HG02623 (cell line): Measurements from ENCODE around the gene CDH5.

Source experiments
- ATAC-seq: cut with Tn5 transposase; IDR thresholded peaks from one replicate; pipeline ENCODE4 v1.9.1; 2021; ENCODE audit warnings: moderate library complexity; ENCODE audit not compliant: unreplicated experiment

The CDH5 gene

DNA sequence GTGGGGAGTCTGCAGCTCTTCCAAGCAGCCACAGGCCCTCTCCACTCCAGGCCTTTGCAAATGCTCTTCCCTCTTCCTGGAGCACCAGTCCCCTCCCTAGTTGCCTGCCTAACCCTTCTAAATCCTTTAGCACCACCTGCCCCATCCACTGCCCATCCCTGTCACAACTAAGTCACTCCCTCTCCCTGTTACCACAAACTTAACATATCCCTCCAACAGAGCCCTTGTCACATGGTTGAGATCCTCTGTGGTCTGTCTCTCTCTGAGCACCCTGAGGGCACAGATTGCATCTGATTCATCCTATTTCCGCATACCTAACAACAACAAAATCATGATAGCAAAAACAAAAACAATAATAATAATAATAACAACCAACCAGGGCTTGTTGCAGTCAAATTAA is 49.6 kb downstream of the CDH5 start:
- no peak for ATAC-seq

DNA sequence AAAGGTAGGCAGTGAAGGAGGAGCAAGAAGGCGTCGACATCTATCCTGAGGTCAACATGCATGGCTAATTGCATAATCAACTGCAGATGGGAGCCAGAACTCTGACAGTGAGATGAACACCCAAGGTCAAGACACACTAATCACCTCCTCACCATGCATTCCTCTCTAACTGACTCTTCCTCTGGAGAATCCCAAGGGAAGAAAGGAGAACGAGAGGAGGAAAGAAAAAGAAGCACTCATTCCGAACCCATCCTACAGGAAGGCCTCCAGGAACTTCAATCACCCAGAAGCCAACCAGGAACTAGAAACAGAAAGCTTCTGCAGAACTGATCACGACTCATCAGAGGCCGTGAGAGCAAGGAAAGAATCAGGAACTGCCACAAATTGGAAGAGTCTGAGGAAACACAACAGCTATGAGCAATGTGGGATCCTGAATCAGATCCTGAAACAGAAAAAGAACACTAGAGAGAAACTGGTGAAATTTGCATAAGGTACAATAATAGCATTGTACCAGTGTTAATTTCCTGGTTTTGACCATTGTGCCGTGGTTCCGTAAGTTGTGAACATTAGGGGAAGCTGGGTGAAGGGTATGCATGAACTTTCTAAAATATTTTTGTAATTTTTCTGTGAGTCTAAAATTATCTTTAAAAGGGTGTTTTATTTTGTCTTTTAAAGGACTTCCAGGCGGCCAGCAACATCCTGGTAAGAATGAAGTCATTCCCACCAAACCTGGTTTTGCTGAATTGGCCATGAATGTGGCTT is 50.6 kb downstream of the CDH5 start:
- ATAC-seq = no peak

GRCh38 chr16:66418165-66418962 is 51.9 kb downstream of the CDH5 start:
- no peak for ATAC-seq

DNA sequence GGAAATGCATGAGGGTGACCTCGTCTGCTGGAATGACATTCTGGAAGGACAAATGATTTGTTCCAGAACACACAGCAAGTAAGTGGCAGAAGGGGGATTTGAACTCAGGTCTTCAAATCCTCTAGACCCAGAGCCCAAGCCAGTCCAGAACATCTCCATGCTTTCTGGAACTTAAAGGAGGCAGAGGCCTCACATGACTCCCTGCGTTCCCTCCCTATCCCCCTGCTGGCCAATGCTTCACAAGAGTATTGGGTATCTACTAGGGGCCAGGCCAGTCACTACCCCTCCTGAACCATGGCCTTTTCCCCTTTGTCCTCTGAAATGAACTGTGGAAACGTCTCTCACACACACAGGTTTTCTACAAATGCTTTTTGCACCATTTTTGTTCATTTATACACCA is 53.0 kb downstream of the CDH5 start:
- no peak for ATAC-seq

- no peak for ATAC-seq
Measured at GRCh38 chr16:66420396-66420795, 53.9 kb downstream of the CDH5 start.

- ATAC-seq = no peak
Measured at GRCh38 chr16:66421891-66422290, 55.4 kb downstream of the CDH5 start.

- ATAC-seq = no peak
Measured at GRCh38 chr16:66422366-66422765, 55.9 kb downstream of the CDH5 start.

GRCh38 chr16:66423177-66423576 is 56.7 kb downstream of the CDH5 start:
- no peak for ATAC-seq

DNA sequence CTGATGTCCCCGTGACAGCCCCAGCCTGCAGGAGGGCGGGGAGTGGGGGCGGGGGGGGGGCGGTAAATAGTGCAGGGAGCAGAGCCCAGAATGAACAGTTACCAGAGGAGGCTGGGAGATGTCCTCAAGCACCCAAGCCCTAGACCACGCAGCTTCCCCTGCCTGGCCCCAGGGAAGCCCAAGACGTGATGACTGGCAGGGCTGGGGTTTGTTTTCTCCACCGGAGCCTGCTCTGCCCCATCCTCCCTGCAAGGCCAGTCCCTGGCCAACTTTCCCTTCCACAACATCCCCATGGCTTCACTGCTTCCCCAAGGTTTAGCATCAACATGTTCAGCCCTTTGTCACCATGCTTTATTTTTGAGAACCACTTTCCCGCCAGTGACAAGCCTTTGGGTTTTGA is 59.2 kb downstream of the CDH5 start:
- ATAC-seq = no peak

DNA sequence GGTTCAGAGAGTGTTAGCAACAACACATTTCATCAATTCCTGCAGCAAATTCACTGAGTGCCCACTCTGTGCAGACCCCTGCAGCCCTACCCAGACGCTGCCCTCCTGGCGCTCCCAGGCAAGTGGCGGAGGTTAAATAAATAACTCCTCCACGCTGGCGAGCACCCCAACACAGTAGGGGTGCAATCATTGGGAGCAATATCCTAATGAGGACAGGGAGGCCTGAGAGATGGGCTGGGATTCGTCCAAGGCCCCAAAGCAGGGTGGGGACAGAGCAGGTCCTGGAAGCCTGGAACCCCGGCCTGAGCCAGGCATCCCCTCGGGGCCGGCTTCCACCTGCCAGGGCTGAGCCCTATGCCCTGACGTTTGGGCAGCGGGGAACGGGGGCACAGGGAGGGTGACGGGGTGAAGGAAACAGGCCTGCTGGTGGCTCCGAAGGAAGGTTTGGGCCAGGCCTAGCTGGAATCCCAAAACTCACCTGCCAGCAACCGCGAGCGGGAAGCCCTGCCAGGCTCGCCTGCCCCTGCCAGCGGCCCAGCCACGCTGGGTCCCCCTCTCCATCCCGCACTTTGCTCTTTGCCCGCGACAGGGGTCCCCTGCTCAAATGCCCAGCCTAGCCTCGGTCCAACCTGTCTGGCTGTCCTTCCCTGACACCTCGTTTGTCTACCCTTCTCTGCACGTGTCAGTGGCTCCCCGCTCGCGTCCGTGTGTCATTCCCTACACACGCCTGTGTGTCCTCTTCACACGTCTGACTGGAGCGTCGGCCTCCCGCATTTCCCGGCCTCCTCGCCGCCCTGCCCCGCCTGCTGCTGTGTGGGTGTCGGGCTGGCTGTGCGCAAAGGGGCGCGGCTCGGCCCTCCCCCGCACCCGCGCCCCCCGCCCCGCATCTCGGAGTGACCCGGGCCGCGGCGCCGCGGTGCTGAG is 59.9 kb downstream of the CDH5 start:
- ATAC-seq = no peak

- ATAC-seq = no peak
Measured at GRCh38 chr16:66427036-66427860, 60.8 kb downstream of the CDH5 start, which contains the start of gene BEAN1. BEAN1 (plus strand) TSS chr16:66427295; CDS start chr16:66437677, 10,382 bp downstream.

- ATAC-seq = no peak
Measured at GRCh38 chr16:66427871-66428681, 61.6 kb downstream of the CDH5 start.

DNA sequence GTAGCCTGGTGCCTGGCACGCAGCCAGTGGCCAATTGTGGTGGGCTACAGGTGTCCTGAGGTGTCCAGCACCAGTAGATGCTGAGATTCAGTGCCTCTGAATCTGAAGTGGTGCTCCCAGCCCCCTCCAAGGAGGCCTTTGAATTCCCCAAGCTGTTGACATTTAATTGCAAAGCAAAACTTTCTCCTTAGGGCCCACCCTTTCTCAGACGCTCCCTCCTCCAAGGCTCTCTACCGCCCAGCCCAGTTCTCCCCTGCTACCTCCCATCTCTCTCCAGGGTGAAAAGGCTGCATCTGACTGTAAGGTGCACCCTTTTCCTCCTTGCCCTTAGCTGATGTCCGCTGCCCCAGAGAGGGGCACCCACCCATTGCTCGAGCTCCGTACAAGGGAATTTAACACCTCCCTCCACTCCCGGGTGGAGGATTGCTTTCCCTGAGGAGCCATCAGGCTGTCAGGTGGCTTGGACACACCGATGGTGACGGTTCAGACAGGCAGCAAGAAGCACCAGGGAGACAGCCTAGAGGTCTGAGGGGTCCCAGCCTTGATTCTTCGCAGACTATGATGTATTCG is 62.3 kb downstream of the CDH5 start:
- ATAC-seq = no peak

- no peak for ATAC-seq
Measured at GRCh38 chr16:66429290-66429962, 62.9 kb downstream of the CDH5 start.

DNA sequence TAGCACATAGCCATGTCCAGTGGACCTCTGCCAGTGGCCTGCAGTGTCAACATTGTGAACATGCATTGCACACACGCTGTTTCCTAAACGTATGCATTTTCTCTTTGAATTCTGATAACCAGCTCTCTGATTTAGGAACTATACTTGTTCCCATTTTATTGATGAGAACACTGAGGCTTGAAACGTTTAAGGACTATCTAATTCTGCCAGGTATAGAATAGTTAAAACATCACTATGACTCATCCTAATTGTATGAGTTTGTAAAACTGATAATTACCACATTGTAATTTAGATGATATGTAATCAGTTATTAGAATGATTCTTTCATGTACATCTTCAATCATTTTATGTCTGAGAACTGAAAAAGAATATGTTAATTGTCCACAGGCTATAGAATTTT is 63.7 kb downstream of the CDH5 start:
- no peak for ATAC-seq

DNA sequence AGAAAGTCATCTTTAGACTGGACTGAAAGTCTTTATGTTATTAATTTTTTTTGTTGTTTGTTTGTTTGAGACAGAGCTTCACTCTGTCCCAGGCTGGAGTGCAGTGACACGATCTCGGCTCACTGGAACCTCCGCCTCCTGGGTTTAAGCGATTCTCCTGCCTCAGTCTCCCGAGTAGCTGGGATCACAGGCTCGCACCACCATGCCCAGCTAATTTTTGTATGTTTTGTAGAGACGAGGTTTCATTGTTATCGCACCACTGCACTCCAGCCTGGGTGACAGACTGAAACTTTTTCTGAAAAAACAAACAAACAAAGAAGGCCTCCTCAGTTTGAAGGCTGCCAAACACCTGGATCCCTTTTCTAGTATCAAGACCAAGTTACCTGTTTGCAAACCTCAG is 65.3 kb downstream of the CDH5 start:
- no peak for ATAC-seq

DNA sequence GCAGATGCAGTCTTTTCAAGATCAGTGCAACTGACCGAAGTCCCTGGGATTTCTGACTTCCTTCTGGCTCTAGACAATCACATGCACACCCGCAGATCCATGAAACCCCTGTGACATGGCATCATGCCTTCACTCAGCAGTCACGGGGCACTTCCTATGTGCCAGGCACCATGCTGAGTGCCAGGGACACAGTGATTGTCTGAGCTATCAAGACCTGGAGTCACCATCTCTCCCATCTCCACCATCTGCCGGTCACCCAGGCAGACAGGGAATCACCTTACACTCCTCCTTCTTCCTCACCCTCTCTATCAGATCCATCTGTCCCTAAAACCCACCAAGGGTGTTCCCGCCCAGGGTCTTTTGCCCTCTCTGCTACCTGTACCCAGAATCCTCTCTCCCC is 65.9 kb downstream of the CDH5 start:
- ATAC-seq = no peak

GRCh38 chr16:66434619-66435430 is 68.3 kb downstream of the CDH5 start:
- no peak for ATAC-seq
